Inferior parietal cortex (tissue), 1 donor: ENCODE results near the gene DIPK1B.
"Not testable (repeated sequence)": the region's sequence is repeated elsewhere in the genome, so short reads cannot be mapped to it uniquely, and the experiment has no call there.

Experiments
- DNase-seq: peaks from one replicate; pipeline ENCODE4 v3.0.0-alpha.2; 2016; ENCODE audit errors: extremely low spot score

The DIPK1B gene

DNA sequence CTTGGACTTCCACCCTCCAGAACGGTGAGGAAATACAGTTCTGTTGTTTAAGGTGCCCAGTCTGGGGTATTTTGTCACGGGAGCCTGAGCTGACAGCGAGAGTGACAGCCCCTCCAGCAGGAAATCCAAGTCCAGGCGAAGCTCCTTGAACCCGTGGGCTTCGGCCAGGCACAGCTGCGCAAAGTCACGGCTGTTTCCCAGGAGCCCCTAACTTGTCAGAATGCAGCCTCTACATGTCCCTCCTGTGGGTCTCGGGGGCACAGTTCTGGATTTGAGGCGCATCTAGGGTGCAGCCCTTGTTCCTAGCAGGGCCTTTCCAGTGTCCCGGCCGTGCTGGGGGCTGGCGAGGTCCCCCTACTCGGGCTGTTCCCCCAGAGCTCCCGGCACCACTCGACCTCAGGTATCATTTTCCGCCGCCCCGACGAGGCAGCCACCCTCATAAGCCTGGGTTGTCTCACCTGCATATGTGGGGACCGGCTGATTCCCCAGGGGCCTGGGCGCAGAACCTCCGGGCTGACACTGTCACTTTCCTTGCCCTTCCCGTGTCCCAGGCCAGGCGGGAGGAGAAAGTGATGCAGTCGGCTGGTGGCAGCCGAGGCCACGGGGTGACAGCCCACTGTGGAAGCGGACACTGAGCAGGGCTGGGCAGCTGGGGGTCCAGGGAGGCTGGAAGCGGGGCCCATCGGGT lies 41.1 kb downstream of the DIPK1B start:
- no peak for DNase-seq

DNA sequence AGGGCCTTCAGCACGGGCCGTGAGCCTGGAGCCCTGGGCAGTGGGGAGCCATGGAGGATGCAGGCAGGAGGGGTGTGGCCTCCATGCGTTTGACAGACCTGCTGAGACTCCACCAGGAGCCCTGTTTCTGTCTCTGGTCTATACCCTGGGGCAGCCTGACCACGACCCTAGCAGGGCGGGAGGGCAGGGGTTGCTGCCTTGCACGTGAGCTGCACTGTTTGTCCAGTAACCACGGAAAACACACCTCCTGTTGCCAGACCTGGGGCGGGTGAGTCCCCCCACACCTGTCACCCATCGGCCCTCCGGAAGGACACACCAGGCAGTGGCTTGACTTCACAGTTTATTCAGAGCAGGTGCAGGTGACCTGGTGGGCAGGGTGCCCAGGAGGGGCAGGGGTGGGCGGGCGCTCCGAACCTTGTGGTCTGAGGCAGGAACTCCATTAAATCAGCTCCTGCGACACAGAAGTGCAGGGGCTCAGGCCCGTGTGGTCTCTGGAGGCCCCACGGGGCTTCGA lies 41.7 kb downstream of the DIPK1B start:
- no peak for DNase-seq

DNA sequence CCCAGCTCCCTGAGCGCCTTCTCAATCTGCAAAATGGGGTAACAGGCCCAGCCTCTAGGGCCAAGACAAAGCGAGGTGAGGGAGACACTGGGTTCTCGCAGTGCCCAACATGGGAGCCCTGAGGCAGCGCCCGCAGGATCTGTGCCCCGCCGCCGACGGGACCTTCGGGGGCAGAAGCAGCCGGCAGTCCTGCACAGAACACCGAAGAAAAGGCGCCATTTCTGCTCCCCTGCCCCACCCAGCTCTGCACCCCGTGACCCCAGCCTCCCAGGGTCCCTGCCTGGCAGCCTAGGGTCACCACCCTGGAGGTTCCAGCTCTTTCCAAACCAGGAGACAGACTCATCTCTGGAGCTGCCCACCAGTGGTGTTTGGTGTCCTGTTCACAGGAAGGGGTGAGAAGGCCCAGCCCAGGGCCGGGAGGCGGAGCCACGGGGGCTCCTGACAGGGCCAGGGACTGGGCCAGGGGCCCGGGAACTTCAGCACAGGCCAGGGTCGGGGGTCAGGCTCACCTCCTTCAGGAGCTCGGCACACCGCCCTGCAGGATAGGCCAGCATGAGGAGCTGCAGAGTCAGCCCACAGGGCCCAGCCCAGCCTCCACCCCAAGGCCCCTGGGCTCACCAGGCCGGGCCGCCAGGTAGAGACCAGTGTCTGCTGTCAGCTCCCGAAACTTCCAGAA lies 42.4 kb downstream of the DIPK1B start:
- no peak for DNase-seq

DNA sequence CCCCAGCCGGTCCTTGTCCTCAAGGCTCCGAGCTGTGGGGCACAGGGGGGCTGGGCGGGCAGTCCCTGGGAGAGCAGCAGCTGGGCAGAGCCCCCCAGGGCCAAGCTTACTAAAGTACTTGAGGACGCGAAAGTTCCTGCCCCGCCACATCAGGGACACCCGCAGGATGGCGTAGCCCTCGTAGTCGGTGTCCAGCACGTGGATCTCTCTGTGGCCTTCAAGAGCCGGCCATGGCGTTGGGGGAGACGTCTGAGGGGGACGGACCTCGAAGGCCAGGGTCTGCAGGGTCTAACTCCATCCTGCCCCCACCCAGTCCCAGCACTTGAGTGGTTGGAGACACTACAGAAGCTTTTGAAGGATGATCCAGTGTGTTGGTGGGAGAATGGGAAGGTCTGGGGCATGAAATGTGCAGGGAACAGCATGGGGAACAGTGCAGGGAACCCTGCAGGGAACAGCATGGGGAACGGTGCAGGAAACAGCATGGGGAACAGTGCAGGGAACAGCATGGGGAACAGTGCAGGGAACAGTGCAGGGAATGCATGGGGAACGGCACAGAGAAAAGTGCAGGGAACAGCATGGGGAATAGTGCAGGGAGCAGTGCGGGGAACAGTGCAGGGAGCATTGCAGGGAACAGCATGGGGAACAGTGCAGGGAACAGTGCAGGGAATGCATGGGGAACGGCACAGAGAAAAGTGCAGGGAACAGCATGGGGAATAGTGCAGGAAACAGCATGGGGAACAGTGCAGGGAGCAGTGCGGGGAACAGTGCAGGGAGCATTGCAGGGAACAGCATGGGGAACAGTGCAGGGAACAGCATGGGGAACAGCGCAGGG lies 43.1 kb downstream of the DIPK1B start:
- DNase-seq, result not testable (repeated sequence)

DNA sequence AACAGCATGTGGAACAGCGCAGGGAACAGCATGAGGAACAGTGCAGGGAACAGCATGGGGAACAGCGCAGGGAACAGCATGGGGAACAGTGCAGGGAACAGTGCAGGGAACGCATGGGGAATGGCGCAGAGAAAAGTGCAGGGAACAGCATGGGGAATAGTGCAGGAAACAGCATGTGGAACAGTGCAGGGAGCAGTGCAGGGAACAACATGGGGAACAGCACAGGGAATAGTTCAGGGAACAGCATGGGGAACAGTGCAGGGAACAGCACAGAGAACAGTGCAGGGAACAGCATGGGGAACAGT lies 43.7 kb downstream of the DIPK1B start:
- DNase-seq, result no peak

DNA sequence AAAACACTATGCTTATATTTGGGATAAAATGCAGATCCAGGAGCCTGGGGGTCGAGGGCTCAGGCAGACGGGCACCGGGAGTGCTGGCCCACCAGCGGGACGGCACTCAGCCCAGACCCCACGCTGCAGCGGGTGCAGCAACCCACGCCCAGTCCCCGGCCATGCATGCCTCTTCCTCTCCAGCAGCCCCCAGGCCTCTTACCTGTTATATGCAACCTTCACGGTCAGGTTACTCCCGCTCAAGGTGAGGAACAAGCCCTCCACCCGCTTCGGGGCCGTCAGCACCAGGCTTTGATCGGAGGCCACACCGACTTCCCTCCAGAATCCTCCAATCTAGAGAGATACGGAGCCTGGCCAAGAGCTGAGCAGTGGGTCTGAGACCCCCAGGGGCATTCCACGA lies 44.5 kb downstream of the DIPK1B start:
- DNase-seq, result no peak

DNA sequence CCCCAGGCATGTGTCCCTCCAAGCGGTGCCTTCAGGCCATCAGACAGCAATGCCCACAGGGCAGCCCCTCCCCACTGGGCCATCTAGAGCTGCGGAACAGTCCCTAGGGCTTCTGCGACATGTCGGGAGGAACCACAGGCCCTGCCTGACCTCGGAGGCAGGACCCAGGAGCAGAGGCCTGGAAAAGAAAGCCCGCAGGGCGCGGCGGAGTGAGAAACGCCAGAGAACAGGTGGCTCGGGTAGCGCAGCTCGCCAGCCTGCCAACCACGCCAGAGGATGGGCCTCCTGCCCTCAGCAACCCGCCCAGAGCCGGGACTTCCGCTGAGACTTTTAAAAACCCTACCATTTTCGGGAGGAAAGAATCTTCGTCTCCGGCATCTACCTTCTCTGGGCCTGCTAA lies 45.0 kb downstream of the DIPK1B start:
- DNase-seq, result no peak

DNA sequence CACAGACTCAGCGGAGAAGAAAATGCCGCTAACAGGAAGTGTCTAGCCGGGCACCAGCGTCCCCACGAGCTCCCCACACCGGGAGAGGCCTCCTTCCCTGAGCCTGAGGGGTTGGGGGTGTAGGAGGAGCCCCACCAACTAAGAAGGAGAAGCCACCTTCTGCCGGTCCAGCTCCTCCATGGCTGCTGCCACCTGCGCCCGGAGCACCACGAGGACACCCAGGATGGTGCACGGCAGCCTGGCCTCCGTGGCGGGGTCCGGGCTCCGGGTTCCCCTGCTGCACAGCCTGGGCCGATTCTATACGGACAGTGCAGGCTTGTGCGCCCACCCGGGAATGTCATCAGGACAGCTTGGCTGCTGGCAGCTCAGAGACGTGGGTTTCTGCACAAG lies 45.4 kb downstream of the DIPK1B start:
- no peak for DNase-seq

DNA sequence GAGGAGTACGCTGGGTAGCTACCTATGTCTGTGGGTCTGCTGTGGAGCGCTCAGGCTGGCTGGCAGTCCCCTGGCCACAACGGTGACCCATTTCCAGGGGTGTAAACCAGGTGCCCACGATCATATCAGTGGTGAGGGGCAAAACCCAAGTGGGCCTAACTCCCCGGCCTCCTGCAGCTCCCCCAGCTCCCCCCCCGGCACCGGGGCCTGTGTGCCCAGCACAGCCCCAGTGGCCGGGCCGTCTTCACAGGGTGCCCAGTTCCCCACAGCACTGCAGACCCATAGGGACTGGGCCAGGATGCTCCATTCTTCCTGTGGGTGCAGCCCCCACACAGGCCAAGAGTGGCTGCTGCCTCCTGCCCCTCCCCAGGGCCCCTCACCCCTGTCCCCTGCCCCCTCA lies 46.6 kb downstream of the DIPK1B start:
- no peak for DNase-seq

DNA sequence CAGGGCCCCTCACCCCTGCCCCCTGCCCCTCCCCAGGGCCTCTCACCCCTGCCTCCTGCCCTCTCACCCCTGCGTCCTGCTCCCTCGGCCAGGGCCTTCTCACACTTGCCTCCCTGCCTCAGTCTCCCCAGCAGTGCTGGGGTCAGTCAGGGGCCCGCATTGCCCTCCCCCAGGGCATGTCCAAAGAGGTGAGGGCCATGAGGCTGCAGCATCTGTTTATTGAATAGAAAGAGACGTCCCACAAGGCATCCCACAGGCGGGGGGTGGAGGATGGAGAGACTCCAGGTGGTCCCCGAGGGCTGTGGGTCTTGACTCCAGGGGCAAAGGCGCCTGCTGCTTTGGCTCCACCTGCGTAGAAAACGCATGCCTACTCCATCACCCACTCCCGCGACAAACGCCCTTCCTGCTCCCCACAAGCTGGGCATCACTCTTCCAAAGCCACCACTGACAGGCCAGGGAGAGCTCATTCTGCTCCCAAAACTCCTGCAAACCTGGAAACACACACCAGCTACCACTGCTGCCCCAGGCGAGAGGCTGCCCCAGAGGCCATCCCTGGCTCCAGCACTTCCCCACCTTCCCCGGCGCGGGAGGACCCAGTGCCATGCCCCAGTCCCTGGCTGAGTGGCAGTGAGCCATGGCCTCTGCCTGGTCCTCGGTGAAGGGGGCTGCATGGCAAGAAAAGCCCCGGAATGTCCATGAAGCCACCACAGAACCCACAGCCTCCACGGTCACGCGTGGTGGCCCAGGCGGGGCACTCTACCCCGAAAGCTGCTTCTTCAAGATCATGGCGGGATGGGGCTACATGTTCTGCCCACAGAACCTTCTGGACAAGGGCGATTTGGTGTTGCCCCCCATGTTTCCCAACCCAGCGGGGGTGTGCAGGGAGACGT lies 47.3 kb downstream of the DIPK1B start:
- no peak for DNase-seq

DNA sequence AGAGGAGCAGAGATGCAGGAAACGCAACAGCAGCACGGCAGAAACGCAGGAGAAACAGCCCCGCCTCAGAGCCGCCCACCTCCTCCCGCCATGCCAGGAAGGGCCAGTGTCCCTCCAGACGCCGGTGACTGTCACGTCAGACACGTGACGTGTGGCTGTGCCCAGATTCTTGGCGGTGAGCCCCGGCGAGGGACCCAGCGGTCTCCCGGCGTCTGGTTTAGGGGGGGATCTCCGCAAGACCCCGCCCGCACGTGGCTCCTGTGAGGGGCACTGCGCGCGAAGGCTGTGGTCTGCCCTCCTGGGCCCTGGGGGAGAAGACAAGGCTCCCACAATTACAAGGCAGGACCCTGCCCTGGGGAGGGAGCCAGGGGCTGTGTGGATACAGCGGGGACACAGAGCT lies 48.1 kb downstream of the DIPK1B start:
- no peak for DNase-seq

DNA sequence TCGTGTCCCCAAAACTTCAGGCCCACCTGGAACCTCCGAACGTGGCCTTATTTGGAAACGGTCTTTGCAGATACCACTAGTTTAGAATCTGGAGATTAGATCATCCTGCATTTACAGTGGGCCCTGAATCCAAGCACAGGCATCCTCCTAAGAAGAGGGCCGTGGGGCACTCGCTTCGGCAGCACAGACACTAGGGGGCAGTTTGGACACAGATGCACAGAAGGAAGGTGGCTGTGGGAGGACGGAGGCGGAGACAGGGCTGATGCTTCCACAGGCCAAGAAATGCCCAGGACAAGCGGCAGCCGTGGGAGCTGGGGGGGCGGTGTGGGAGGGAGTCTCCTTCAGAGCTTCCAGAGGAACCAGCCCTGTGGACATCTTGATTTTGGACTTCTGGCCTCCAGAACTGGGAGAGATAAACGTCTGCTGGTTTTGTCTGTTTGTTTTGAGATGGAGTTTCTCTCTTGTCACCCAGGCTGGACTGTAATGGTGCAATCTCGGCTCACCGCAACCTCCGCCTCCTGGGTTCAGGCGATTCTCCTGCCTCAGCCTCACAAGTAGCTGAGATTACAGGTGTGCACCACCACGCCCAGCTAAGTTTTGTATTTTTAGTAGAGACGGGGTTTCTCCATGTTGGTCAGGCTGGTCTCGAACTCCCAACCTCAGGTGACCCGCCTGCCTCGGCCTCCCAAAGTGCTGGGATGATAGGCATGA lies 48.6 kb downstream of the DIPK1B start:
- peak; percentile 55 for DNase-seq

DNA sequence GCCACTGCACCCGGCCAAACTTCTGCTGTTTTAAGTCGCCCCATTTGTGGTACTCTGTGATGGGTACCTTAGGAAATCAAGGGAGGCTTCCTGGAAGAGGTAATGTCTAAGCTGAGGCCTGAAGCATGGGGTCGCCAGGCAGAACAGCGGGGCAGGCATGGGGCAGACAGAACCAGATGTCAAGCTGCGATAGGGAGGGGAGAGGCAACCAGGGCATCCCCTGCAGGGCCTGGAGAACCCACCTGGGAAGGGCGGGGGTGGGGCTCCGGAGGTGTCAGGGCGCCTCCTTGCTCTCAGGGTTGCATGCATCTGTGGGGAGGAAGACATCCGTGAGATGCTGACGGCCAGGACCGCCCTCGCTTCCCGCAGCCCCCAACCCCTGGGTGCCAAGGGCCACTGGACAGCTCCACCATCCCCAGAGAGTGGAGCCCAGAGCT lies 49.2 kb downstream of the DIPK1B start:
- no peak for DNase-seq

DNA sequence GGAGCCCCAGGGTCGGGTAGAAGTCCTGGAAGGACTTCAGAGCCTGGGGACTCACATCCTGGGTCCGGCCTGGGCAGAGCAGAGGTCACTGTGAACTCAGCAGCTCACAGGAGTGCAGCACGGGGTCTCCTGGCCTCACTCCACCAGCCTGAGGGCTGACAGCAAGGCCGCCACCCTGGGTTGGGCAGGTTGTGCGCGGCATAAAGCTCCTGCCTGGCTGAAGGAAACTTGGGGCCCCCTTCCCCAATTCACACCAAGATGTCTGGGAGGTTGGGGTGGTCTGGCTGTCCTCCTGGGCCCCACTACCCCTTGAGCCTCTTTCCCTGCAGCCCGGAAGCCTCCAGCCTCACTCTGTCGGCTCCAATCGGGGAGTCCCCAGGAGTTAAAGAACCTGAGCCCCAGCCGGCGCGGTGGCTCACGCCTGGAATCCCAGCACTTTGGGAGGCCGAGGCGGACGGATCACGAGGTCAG lies 49.9 kb downstream of the DIPK1B start:
- DNase-seq, result no peak

DNA sequence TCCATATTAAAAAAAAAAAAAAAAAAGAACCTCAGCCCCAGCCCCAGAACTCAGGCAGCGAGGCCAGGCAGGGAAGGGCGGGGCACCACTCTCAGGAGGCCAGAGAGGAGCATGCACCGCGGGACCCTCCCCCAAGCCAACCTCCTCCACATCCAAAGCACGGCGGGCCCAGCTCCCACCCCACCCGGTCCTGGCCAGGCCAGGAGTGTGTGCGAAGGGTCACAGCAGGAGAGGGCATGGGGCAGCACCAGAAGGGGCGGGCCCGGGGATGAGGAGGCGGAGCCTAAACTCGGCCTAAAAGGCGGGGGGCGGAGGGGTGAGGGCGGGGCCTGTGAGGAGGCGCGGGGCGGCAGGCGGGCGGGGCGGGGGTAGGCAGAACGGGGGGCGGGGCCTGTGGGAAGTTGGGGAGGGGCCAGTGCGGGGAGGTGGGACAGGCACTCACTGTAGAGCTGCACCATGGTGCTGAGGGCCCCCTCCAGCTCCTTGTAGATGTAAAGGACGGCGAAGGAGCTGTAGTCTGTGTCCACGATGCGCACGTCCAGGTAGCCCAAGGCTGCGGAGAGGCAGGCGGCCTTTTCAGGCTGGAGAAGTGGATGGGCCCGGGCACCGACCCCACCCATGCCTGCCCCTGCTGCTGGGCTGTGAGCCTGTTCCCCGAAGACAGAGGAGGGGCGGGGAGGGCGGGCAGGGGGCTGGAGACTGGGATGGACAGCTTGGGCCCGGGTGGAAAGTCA lies 50.7 kb downstream of the DIPK1B start:
- no peak for DNase-seq

DNA sequence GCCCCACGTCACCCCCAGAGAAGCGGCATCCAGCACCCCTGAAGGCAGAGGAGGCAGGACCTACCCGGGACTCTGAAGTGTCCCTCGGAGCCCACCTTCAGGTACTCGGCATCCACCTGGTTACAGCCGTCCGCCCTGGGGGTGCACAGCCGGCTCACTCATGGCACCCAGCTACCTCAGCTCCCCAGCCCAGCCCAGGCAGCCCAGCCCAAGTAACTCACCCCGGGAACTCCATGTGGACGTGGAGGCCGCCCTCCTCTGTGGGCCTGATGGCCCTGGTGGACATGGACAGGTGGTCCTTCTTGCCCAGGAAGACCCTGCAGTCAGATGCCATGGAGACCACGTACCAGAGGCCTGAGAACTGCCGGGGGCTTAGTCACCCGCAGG lies 51.3 kb downstream of the DIPK1B start:
- no peak for DNase-seq

DNA sequence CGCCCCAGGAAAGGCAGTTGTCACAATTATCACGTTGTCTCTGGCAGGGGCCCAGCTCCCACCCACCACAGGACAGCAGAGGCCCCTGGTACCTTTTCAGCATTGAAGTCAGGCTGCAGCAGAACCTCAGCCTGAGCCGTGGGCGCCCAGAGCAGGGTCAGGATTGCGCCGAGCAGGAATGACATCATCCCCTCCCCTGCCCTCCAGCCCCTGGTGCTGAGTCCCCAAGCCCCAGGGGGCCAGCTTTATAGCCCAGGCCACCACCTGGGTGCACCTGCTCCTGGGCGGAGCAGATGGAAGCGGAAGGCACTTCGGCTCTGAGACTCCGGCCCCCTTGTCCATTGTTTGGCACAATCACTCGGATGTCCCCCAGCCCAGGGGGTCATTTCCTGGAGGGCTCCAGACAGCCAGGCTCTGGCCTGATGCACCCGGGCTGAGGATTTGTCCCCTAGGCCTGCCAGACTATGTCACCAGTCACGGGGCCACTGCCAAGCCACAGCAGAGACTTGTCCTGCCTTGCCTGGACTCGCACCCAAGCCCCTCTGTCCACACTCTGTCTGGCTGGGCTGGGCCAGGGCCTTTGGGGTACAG lies 52.0 kb downstream of the DIPK1B start, which contains the start of gene LCN15:
TSS of gene LCN15 (minus strand) at position 218 of the 591 bp plus-strand sequence. CDS start at position 188, 30 bp downstream.
- DNase-seq, result no peak

DNA sequence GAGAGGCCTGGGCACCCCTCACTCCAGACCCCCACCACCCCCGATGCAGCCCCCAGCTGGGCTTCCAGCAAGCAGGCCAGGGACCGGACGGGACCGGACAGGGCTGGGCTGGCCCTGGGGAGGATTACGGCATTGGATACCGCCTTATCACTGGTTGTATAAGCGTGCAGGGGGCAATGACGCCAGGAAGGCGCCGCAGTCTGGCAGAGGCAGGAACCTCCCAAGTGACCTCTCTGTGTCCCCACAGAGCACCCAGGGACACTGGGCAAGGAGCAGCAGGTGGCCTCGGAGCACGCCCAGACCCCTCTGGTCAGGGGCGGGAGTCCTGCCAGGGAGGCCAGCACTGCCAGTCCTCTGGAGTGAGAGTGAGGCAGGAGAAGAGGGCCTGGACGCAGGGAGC lies 52.7 kb downstream of the DIPK1B start:
- DNase-seq, result no peak

DNA sequence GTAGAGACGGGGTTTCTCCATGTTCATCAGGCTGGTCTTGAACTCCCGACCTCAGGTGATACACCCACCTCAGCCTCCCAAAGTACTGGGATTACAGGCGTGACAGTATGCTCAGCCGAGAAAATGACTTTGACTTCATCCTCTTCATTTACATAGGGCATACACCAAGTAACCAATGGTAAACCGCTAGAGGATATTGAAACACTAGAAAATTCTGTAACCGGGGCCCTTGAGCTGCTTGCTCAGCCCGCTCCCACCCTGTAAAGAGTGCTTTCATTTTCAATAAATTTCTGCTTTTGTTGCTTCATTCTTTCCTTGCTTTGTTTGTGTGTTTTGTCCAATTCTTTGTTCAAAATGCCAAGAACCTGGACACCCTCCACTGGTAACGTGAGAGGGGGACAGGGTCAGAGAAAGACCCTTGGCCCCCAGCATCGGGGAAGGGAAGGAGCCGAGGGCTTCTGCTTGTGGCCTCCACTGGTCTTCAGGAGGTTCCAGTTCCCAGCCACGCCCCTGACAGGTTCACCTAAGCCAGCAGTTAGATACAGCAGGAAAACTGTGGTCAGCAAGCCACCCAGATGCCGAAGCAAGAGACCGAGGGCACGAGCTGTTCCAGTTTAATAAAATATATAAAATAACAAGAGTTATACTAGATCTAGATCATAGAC lies 53.5 kb downstream of the DIPK1B start:
- not testable (repeated sequence) for DNase-seq
